SK-N-SH (cell line): ENCODE data around the gene NDP.

ENCODE experiments used
- EP300 ChIP-seq, 2 experiments: IDR thresholded peaks; 2 replicates each; pipeline versions ENCODE4 v1.4.0 to v1.6.1; 2012; ENCODE audit warnings: borderline replicate concordance in 1 of 2, low read depth in 1 of 2, low read length in 1 of 2
- FOXJ3 ChIP-seq: sonication (generic); formaldehyde crosslinking; IDR thresholded peaks from 2 replicates; pipeline ENCODE4 v1.5.1; 2020; ENCODE audit warnings: mild to moderate bottlenecking, missing genetic modification reagents
- JUND ChIP-seq: IDR thresholded peaks from 2 replicates; pipeline ENCODE4 v1.4.0; 2012
- MEF2A ChIP-seq: IDR thresholded peaks from 2 replicates; pipeline ENCODE4 v1.4.0; 2012; ENCODE audit warnings: low read depth, borderline replicate concordance
- NRF1 ChIP-seq: IDR thresholded peaks from 2 replicates; pipeline ENCODE4 v1.6.1; 2012; ENCODE audit warnings: low read depth, mild to moderate bottlenecking, low read length
- POLR2AphosphoS5 ChIP-seq: IDR thresholded peaks from 2 replicates; pipeline ENCODE4 v1.6.1; 2012; ENCODE audit warnings: low read depth, low read length
- TAF1 ChIP-seq: IDR thresholded peaks from 2 replicates; pipeline ENCODE4 v1.6.1; 2012; ENCODE audit warnings: low read depth, mild to moderate bottlenecking, low read length, moderate library complexity, borderline replicate concordance
- YY1 ChIP-seq: IDR thresholded peaks from 2 replicates; pipeline ENCODE4 v1.4.0; 2012; ENCODE audit warnings: low read depth, mild to moderate bottlenecking
- TF ChIP-seq, protein P1 (sequence below): fragments of 200-600 bp; sonication (generic); IDR thresholded peaks from 2 replicates; pipeline ENCODE4 v1.6.1; 2017; ENCODE audit warnings: antibody characterized with exemption, mild to moderate bottlenecking, moderate library complexity
- TF ChIP-seq, protein P2 (sequence below): IDR thresholded peaks from 2 replicates; pipeline ENCODE4 v1.4.0; 2012; ENCODE audit warnings: low read depth, borderline replicate concordance

DNA sequence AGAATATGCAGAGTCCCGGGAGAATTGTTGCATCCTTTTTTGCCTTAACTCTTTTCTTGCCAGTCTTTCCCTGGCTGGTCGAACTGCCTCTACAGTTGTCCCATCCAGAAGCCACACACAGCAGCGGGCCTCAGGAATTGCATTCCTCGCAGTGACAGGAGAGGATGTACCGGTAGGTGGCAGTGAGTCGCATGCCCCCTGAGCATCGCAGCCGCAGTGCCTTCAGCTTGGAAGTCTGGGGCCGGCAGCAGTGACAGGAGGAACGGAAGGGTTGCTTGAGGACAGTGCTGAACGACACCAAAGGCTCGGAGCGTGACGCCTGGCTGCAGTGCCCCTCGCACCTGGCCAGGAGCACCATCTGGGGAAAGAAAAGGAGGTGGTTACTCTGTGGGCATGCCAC, 23.5 kb downstream of the NDP start:
- TF ChIP-seq, protein P1, sequence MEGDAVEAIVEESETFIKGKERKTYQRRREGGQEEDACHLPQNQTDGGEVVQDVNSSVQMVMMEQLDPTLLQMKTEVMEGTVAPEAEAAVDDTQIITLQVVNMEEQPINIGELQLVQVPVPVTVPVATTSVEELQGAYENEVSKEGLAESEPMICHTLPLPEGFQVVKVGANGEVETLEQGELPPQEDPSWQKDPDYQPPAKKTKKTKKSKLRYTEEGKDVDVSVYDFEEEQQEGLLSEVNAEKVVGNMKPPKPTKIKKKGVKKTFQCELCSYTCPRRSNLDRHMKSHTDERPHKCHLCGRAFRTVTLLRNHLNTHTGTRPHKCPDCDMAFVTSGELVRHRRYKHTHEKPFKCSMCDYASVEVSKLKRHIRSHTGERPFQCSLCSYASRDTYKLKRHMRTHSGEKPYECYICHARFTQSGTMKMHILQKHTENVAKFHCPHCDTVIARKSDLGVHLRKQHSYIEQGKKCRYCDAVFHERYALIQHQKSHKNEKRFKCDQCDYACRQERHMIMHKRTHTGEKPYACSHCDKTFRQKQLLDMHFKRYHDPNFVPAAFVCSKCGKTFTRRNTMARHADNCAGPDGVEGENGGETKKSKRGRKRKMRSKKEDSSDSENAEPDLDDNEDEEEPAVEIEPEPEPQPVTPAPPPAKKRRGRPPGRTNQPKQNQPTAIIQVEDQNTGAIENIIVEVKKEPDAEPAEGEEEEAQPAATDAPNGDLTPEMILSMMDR = peak; percentile 16; the same call in 1 of the 2 replicates
- TF ChIP-seq MEF2A = no peak
- no peak for TF ChIP-seq TAF1
- no peak for TF ChIP-seq NRF1
- no peak for TF ChIP-seq JUND
- TF ChIP-seq YY1 = no peak
- no peak for TF ChIP-seq EP300 (IDR thresholded peaks at IDR 0.05; ENCODE audit: borderline replicate concordance in 1 of 2, low read depth in 1 of 2, low read length in 1 of 2)
- no peak for TF ChIP-seq FOXJ3 (CRISPR knock-in tag)
- no peak for TF ChIP-seq POLR2AphosphoS5
- TF ChIP-seq, protein P2, sequence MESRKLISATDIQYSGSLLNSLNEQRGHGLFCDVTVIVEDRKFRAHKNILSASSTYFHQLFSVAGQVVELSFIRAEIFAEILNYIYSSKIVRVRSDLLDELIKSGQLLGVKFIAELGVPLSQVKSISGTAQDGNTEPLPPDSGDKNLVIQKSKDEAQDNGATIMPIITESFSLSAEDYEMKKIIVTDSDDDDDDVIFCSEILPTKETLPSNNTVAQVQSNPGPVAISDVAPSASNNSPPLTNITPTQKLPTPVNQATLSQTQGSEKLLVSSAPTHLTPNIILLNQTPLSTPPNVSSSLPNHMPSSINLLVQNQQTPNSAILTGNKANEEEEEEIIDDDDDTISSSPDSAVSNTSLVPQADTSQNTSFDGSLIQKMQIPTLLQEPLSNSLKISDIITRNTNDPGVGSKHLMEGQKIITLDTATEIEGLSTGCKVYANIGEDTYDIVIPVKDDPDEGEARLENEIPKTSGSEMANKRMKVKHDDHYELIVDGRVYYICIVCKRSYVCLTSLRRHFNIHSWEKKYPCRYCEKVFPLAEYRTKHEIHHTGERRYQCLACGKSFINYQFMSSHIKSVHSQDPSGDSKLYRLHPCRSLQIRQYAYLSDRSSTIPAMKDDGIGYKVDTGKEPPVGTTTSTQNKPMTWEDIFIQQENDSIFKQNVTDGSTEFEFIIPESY = no peak
